NCI-H345 treated with DMSO at 0.1 percent for 48 hours (cell line): Measurements from ENCODE around the gene FBN3.

Source experiments
- DNase-seq: peaks from one replicate; lab custom pipeline; 2025; ENCODE audit not compliant: unreplicated experiment; lab: John Stamatoyannopoulos, UW

The FBN3 gene

DNA sequence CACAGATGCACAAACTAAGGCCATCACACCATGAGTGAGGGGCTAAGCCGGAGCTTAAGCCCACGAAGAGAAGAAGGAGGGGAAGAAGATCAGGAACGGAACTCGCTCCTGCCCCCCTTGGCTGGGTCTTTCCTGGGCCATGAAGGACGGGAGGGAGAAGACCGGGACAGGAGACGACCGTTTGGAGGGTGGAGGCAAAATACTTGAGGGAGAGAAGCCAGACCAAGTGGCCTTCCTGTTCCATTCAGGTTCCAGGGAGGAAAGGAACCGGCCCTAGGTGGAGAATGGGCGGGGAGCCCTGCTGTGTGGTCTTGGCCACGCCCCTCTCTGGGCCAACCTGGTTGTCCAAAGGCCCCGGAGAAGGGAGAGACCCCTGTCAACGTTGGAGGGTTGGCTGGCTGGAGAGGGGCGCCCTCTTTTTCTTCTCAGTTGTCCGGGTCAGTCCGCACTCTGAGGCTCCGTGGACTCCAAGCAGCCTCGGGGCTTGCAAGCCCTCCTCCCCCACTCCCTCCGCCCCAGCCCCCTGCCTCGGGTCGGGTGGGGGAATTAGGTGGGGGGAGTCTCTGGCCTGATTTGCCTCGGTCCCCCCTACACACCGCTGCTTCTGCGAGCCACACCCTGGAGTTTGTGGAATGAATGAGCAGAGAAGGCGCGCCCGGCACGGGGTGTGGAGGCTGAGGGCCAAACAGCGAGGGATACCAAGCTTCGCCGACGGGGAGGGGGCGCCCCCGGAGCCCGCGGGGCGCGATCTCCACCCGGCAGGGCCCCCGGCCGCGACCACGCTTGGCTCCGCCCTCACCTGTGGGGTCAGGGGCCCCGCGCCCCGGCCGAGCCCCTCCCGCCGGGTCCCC, 757 bp downstream of the FBN3 start:
- DNase-seq: no peak

DNA sequence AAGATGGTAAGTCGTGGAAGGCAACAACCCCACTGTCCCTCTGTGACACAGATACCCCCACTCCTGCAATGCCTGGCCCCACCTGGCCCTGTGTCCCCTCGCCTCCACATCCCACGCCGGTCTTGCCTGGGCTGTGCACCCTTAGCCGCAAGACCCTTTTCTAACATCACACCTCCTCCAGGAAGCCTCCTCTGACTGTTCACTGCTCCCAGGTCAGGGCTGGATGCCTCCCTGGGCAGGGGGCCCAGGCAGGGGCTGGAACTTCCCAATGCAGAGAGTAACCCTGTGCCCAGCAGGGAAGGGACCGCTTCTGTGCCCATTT, 1.3 kb downstream of the FBN3 start:
- DNase-seq: no peak

DNA sequence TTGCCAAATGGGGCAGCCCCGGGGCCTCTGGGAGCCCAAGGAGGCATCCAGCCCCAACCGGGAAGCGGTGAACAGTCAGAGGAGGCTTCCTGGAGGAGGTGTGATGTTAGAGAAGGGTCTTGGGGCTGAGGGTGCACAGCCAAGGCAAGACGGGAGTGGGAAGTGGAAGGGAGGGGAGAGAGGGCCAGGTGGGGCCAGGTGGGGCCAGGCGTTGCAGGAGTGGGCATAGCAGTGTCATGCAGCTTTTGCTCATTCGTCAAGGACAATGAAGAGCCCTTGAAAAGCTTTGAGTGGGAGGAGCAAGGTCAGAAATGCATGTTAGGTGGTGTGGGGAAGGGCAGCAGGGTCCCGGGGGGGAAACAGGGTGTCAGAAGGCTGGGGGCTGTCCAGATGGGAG, 1.8 kb downstream of the FBN3 start:
- no peak for DNase-seq

DNA sequence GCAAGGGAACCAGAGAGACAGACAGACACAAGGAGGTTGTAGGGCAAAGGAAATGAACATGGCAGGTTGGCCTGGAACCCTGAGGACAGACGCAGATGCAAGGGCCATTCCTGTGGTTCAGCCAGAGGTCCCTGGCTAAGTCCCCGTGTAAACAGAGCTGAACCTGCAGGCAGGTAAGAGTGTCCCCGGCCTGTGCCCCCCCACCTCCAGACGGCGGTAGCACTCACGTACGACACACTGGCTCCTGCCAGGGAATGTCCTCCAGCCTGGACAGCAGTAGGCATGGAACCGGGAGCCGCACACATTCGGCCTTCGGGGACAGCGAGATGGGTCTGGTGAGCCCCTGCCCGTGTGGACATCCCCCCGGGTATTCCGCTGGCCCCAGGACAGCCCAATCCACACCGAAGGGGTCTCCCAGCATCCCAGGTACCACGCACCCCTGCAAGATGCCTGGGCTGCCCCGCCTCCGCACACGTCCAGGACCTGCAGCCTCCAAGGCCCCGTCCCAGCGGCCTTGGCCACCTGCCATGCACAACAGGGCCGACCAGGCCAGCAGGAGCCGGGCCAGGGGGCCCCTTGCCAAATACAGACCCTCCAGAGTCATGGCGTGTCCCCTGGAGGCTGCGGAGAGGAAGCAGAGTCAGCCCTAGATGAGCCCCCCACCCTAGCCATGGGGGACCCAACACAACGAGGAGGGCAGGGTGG, 2.4 kb downstream of the FBN3 start:
- no peak for DNase-seq

DNA sequence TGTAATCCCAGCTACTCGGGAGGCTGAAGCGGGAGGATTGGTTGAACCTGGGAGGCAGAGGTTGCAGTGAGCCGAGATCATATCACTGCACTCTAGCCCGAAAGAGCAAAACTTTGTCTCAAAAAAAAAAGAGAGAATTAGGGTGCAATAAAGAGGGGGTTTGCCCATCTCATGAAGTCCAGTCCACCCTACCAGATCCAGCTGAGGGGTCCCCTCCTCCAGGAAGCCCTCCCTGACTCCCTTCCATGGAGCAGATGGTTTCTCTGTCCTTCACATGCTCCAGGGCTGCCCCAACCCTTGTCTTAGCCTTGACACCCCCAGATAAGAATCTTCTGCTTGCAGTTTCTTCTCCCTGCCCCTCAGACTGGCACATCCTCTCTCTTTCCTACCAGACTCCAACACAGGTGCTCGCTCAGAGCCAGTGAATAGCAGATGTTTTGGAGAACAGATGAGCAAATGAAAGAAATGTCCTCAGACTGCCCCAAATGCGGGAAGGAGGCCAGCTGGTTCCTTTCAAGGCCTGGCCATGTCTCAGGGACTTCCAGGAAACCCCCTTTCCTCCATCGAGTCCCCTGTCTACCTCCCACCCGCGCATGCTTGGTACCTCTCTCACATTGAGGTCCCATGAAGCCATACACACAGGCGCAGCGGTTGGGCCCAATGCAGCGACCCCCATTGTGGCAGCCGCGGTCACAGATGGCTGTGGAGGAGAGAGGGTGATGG, 5.0 kb downstream of the FBN3 start:
- DNase-seq: no peak

DNA sequence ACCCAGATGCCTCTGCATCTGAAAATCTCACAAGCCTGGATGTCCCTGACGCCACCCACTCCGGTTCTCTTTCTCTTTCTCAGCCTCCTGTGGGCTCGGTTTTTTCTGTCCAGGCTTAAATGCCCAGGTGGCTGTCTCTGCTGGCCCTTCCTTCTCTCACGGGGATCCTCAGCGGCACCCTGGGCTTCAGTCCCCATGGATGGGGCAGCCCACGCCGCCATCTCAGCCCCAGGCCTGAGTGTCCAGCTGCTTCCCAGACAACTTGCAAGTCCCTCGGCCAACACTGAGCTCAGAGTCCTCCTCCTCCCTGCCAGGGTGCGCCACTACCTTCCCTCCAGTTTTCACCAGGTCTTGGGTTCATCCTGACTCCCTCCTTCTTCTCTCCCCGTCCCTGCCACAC, 6.4 kb downstream of the FBN3 start:
- DNase-seq: no peak

DNA sequence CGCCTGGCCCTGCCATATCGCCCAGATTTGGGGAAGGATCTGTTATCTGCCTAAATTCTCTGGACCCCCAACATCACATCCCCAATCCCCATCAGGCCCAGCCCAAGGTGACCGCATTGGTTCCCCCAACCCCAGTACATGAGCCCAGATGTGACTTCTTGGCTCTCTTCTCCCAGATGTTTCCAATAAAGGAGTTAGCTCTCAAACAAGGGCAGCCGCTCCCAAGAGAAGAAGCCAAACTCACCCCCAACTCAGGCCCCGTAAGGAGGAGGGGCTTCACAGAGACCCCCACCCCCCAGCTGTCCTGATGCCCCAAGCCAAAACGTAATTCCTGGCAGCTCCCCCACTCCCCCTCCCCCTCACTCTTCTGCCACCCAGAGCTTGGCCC, 6.9 kb downstream of the FBN3 start:
- DNase-seq: no peak

DNA sequence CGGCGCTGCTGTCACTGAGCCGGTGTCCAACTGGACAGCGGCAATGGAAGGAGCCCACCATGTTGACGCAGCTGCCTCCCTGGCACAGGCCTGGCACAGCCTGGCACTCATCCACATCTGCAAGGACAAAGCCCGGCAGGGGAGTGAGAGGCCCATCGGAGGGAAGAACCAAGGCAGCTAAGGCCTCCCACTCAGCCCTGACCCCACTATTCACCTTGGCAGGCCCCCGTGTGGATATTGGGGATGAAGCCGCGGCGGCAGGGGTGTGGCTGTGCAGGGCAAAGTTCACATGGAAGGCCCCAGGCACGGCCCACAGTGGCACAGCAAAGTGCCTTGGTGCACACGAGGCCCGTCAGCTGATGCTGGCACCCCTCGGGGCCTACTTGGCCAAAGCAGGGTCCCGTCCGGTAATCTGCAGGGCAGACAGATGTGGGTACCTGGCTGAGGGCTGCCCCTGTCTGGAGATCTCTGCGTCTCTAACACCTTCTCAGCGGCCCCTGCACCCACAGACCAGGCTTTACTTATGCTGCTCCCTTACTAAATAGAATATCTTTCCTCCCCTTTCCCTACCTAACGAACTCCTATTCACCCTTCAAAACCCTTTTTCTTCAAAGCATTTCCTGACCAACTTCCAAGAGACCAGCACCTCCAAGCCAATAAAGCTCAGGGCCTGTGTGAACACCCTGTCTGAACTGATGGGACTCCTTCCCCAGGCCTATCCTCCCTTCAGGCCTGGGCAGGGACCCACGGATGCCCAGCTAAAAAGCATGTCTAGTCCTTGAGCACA, 7.5 kb downstream of the FBN3 start:
- DNase-seq: no peak

DNA sequence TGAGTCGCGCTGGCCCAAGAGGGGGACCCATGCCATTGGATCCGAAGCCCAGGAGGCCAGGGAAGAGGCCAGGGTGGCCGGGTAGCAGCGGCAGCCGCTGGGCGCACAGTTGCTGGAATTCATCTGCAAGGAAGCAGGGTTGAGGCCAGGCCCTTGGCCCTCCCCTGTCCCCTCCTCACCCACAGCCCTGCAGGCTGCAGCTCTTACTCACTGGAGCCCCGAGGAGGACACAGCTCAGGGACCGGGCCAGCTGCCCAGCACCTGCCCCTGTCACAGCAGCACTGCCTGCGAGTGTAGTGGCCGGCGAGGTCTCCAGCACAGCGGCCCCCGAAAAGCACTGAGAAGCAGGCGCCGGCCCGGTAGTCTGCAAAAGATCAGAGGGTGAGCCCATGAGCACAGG, 11.2 kb downstream of the FBN3 start:
- DNase-seq: no peak

DNA sequence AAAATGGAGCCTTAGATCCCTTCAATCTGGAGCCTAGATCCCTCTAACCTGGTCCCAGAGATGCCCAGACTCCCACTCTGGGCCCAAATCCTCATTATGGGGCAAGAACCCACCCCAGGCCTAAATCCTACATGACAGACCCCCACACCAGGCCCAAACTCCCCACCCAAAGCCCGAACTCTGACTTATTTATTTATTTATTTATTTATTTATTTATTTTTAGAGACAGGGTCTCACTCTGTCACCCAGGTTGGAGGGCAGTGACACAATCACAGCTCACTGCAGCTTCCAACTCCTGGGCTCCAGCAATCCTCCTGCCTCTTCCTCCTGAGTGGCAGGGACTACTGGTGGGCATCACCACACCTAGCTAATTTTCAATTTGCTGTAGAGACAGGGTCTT, 12.0 kb downstream of the FBN3 start:
- DNase-seq: no peak

DNA sequence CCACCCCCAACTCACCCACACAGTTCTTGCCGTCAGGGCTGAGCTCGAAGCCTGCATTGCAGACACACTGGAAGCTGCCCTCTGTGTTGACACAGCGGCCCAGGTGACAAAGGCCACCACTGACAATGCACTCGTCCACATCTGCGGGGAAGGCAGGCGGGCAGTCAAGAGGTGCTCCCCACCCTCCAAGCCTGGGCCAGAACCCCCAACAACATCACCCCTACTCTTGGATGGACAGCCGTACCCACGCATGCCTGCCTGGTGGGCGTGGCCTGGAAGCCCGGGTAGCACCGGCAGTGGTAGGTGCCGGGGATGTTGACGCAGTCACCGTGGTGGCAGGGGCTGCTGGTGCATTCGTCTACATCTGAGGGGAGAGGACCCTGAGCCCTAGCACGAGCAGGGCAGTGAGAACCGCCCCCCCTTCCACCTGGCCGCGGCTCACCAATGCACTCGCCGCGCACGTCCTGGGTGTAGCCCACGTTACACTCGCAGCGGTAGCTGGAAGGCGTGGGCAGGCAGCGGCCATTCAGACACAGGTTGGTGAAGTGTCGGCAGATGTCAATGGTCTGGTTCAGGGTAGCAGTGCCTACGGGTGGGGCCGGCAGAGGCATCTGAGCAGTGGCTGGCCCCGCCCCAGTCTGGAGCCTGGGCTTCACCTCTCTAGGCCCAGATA, 13.3 kb downstream of the FBN3 start:
- no peak for DNase-seq

DNA sequence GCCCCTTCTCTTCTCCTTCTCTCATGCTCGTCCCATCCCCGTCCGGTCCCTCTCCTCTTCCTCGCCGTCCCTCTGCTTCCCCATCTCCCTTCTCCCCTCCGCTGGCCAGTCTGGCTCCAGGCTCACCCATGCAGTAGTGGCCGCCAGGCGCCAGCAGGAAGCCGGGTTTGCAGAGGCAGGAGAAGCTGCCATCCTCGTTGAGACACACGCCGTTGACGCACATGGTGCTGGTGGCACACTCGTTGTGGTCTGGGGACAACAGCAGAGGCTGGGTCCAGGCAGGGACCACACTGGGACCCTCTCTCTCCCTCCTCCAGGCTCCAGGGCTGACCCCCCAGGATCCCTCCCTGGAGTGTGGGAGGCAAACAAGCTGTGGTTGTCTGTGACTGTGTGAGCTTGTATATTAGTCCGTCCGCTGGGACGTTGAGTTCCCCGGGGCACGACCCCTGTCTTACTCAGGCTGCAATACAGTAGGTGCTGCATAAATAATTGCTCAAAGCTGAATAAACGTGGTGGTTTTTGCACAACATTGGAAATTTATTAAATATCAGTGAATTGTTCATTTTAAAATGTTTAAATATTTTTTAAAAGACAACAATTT, 16.4 kb downstream of the FBN3 start:
- DNase-seq: no peak

DNA sequence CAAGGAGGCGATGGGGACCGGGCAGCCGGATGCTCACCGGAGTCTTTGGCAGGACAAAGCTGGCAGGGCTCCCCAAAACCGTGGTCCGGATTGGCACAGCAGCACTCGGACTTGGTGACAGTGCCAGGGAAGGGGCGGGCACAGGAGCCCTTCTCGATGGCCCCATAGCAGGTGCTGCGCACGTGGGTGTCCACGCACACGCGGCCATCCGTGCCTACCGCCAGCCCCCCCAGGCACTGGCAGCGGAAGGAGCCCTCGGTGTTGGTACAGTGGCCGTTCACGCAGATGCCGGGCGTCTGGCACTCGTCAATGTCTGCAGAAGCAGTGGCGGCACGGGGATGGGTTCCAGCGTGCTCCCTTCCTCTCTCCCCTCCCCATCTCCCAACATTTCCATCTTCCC, 17.9 kb downstream of the FBN3 start:
- DNase-seq: no peak

DNA sequence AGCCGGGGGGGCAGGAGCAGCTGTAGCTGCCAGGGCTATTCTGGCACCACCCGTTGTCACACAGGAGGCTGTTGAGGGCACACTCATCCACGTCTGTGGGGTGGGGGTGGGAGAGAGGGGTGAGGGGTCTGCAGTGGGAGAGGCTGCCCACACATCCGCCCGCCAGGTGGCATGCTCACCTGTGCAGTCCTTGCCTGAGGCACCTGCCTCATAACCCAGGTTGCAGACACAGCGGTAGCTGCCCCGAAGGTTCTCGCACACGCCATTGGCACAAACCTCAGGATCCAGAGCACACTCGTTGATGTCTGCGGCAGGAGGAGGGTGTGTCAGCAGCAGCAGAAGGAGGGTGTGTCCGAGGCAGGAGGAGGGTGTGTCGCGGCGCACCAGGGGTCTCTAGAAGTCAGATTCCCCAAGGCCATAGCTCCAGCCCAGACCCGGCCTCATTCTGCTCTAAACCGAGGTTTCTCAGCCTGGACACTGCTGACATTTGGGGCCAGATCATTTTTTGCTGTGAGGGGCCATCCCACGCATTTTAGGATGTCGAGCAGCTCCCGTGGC, 20.3 kb downstream of the FBN3 start:
- DNase-seq: no peak

DNA sequence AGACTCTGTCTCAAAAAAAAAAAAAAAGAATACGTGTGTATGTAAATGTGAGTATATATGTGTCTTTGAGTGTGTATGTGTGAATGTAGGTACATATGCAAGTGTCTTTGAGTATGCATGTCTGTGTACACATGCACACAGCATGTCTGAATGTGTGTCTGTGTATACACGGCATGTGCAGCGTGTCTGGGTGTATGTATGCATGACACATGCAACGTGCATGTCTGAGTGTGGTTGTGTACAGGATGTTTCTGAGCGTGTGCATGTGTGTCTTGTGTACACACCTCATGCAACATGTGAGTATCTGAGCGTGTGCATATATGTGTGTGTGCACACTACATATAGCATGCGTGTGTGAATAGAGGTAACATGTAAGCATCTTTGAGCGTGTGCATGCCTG, 20.8 kb downstream of the FBN3 start:
- no peak for DNase-seq

DNA sequence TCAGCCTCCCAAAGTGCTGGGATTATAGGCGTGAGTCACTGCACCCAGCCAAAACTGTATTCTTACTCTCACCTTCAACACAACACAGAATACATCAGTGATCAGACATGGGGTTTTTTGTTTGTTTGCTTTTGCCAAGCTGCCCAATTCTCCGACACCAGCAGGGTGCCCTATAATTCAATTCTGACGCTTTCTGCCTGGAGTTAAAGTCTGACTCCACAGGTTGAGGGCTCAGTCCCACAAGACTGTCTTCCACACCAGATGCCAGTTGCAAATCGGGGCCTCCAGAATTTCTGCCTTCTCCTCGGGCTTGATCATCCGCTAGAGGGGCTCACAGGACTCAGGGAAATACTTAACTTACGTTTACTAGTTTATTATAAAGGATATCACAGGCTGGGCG, 22.1 kb downstream of the FBN3 start:
- no peak for DNase-seq

DNA sequence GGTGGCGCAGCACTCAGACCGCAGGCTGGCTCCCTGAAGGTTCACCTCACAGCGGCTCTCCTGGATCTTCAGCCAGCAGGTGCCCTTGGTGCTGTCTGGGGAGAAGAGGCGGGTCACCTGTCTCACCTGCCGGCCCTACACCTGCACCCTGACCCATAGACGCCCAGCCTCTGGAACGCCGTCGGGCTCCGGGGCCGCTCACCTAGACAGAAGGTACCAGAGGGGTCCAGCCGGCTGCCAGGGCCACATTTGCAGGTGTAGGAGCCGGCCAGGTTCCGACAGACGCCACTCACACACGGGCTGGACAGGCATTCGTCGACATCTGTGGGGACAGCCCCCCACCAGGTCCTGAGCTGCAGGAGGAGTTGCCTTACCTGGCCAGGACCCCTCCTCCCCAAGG, 22.9 kb downstream of the FBN3 start:
- DNase-seq: no peak

DNA sequence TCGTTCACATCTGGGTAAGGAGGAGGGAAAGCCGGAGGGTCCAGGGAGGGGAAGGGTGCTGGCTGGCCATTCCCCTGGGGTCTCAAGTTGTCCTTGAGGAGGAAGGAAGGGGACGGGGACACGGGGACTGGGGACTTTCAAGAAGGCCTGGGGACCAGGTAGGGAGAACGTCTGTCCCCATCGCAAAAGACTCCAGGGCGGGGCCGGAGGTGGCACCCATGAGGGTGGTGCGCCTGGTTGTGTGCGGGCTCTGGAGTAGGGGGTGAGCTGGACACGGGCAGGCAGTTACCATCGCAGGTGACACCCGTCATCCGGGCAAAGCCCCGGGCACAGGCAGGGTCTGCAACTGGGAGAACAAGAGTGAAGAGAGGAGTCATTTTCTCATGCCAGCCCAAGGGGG, 23.4 kb downstream of the FBN3 start:
- DNase-seq: no peak

DNA sequence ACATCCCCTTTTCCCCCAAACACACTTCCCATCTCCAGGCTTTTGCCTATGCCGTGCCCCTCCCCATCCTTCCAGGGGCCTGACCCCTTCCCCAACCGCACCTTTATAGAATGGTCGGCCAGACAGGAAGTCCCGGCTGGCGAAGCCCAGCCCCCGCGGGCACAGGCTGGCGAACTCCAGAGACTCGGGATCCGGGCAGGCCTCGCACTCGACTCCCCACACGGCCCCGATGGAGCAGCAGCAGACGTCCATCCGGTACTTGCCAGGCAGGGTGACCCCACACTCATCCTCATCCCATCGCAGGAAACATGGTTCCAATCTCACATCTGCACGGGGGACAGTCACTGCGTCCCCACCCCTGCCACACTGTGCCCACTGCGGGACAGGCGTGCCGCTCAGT, 25.7 kb downstream of the FBN3 start:
- no peak for DNase-seq
